ENCODE results near the gene TMEM106B.

TMEM106B gene

GRCh38 chr7:12233175-12233574, 22.1 kb downstream of the TMEM106B start:
- Histone ChIP-seq H3F3A (ENCODE audit: insufficient read depth, low read length) (no peaks in the 10 kb centered on the region), H3K27me3 (replicated peaks; ENCODE audit: insufficient read depth, low read length) (no peaks in the 10 kb centered on the region), H3K9me3 (replicated peaks; ENCODE audit: insufficient read depth, low read length) (no peaks in the 10 kb centered on the region), H3K79me2 (ENCODE audit: low read length) (no peaks in the 10 kb centered on the region), H3K9me2 (replicated peaks; ENCODE audit: insufficient read depth, low read length) (no peaks in the 10 kb centered on the region), H3K4me2 (ENCODE audit: low read depth, low read length) (no peak overlapping the region), H3K27ac (ENCODE audit: low read length) (no peak overlapping the region), H3K4me1 (ENCODE audit: low read length) (no peaks in the 10 kb centered on the region), H2AFZ (ENCODE audit: low read length) (no peak overlapping the region), H4K20me1 (ENCODE audit: insufficient read depth, low read length) (no peaks in the 10 kb centered on the region; the same call in 1 of the 2 replicates), H3K9ac (ENCODE audit: low read length) (no peak overlapping the region), H3K36me3 (replicated peaks; ENCODE audit: insufficient read depth, low read length) (no peaks in the 10 kb centered on the region; the same call in 1 of the 2 replicates), H3K4me3 (ENCODE audit: low read length) (no peak overlapping the region)
- DNase-seq, result no peak
- TF ChIP-seq EZH2 (optimal IDR thresholded peaks at IDR 0.05; ENCODE audit: low read depth, low read length) (no peak), CTCF (IDR thresholded peaks at IDR 0.05; ENCODE audit: low read length) (no peak), EZH2phosphoT487 (IDR thresholded peaks at IDR 0.05; ENCODE audit: low read length) (no peak)

DNA sequence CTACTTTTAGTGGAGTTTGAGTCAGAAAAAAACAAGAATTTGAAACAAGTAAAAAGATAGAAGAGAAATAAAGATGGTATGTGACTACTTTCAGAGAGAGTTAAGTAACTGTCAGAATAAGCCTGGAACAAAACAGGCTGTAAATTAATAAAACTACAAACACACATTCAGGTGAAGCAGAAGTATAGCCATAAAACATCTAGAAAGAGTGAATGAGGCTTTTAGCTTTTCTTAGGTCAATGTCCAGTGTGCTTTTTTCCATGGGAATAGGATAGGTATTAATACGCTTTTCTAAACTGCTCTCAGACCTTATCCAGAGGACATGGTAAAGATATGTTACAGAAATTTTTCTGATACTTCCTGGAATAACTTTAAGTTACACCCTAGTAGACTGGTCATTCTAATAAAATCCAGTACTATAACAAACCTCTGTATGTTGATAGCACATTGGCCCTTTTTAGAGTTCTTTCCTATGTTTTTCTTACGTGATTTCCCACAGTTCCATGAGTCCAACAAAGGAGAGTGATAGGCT, 23.3 kb downstream of the TMEM106B start:
- Histone ChIP-seq H4K20me1 (ENCODE audit: insufficient read depth, low read length) (no peaks in the 10 kb centered on the region; the same call in 1 of the 2 replicates), H3K27ac (ENCODE audit: low read length) (no peak overlapping the region), H2AFZ (ENCODE audit: low read length) (no peak overlapping the region), H3F3A (ENCODE audit: insufficient read depth, low read length) (no peaks in the 10 kb centered on the region), H3K9me2 (replicated peaks; ENCODE audit: insufficient read depth, low read length) (no peaks in the 10 kb centered on the region), H3K4me1 (ENCODE audit: low read length) (no peaks in the 10 kb centered on the region), H3K4me3 (ENCODE audit: low read length) (no peak overlapping the region), H3K27me3 (replicated peaks; ENCODE audit: insufficient read depth, low read length) (no peaks in the 10 kb centered on the region), H3K4me2 (ENCODE audit: low read depth, low read length) (no peak overlapping the region), H3K79me2 (ENCODE audit: low read length) (no peaks in the 10 kb centered on the region), H3K9me3 (replicated peaks; ENCODE audit: insufficient read depth, low read length) (no peaks in the 10 kb centered on the region), H3K9ac (ENCODE audit: low read length) (no peak overlapping the region), H3K36me3 (replicated peaks; ENCODE audit: insufficient read depth, low read length) (no peaks in the 10 kb centered on the region; the same call in 1 of the 2 replicates)
- TF ChIP-seq CTCF (IDR thresholded peaks at IDR 0.05; ENCODE audit: low read length) (no peak), EZH2phosphoT487 (IDR thresholded peaks at IDR 0.05; ENCODE audit: low read length) (no peak), EZH2 (optimal IDR thresholded peaks at IDR 0.05; ENCODE audit: low read depth, low read length) (no peak)
- no peak for DNase-seq

- Histone ChIP-seq H4K20me1 (ENCODE audit: insufficient read depth, low read length) (no peaks in the 10 kb centered on the region; the same call in 1 of the 2 replicates), H3F3A (ENCODE audit: insufficient read depth, low read length) (no peaks in the 10 kb centered on the region), H3K9me2 (replicated peaks; ENCODE audit: insufficient read depth, low read length) (no peaks in the 10 kb centered on the region), H3K4me3 (ENCODE audit: low read length) (no peak overlapping the region), H2AFZ (ENCODE audit: low read length) (no peak overlapping the region), H3K4me1 (ENCODE audit: low read length) (no peaks in the 10 kb centered on the region), H3K9ac (ENCODE audit: low read length) (no peak overlapping the region), H3K36me3 (replicated peaks; ENCODE audit: insufficient read depth, low read length) (no peaks in the 10 kb centered on the region; the same call in 1 of the 2 replicates), H3K27me3 (replicated peaks; ENCODE audit: insufficient read depth, low read length) (no peaks in the 10 kb centered on the region), H3K79me2 (ENCODE audit: low read length) (no peaks in the 10 kb centered on the region), H3K9me3 (replicated peaks; ENCODE audit: insufficient read depth, low read length) (no peaks in the 10 kb centered on the region), H3K4me2 (ENCODE audit: low read depth, low read length) (no peak overlapping the region), H3K27ac (ENCODE audit: low read length) (no peak overlapping the region)
- TF ChIP-seq CTCF (IDR thresholded peaks at IDR 0.05; ENCODE audit: low read length), result no peak
- TF ChIP-seq EZH2 (optimal IDR thresholded peaks at IDR 0.05; ENCODE audit: low read depth, low read length), result no peak
- TF ChIP-seq EZH2phosphoT487 (IDR thresholded peaks at IDR 0.05; ENCODE audit: low read length), result no peak
- DNase-seq, result no peak
Observed at GRCh38 chr7:12235970-12236369, 24.9 kb downstream of the TMEM106B start.
